BLaER1 (cell line): Measurements from ENCODE around the gene PUS7.

ENCODE experiments used
- H3K27ac ChIP-seq: shearing (Covaris generic); formaldehyde crosslinking; 2 replicates; pipeline ENCODE4 v1.8.1; 2022
- H3K27me3 ChIP-seq: shearing (Covaris generic); formaldehyde crosslinking; 2 replicates; pipeline ENCODE4 v1.8.1; 2022
- H3K36me3 ChIP-seq: shearing (Covaris generic); formaldehyde crosslinking; 2 replicates; pipeline ENCODE4 v1.8.1; 2022
- H3K4me1 ChIP-seq: shearing (Covaris generic); formaldehyde crosslinking; 2 replicates; pipeline ENCODE4 v1.8.1; 2022
- H3K4me2 ChIP-seq: shearing (Covaris generic); formaldehyde crosslinking; 2 replicates; pipeline ENCODE4 v1.8.1; 2022
- H3K4me3 ChIP-seq: shearing (Covaris generic); formaldehyde crosslinking; 2 replicates; pipeline ENCODE4 v1.8.1; 2022
- H3K9ac ChIP-seq: shearing (Covaris generic); formaldehyde crosslinking; 2 replicates; pipeline ENCODE4 v1.8.1; 2022
- H3K9me3 ChIP-seq: shearing (Covaris generic); formaldehyde crosslinking; 2 replicates; pipeline ENCODE4 v1.8.1; 2022
- H4K20me1 ChIP-seq: shearing (Covaris generic); formaldehyde crosslinking; 2 replicates; pipeline ENCODE4 v1.8.1; 2022
- Cebpa-rat ChIP-seq: shearing (Covaris generic); IDR thresholded peaks from 2 replicates; pipeline ENCODE4 v1.8.1; 2022

The PUS7 gene

DNA sequence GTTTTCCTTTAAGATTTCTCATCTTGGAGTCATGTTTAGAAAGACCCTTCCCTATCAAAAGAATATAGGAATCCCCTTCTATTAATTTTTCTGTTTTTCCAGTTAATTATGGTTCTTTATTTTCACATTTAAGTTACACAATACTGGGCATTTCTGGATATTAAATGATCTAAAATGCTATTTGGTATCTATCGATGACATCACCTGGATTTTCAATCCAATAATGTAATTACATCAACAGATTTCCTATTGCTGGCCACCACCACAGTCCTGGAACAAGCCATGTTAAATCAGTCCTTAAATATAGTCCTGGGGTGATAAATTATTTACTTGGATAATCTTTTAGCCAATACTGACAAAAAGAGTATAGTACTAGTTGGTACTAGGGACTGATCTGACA lies 48.0 kb downstream of the PUS7 start:
- H3K27me3 ChIP-seq, result no peaks in the 10 kb centered on the region
- H3K9ac ChIP-seq, result no peak overlapping the region
- peaks cover 48% of the 10 kb centered on the region for H3K36me3 ChIP-seq
- no peaks in the 10 kb centered on the region for H4K20me1 ChIP-seq
- no peak overlapping the region for H3K4me2 ChIP-seq
- no peaks in the 10 kb centered on the region for H3K4me1 ChIP-seq
- no peak overlapping the region for H3K4me3 ChIP-seq
- no peak overlapping the region for H3K27ac ChIP-seq
- TF ChIP-seq Cebpa-rat, result no peak
- no peaks in the 10 kb centered on the region for H3K9me3 ChIP-seq

DNA sequence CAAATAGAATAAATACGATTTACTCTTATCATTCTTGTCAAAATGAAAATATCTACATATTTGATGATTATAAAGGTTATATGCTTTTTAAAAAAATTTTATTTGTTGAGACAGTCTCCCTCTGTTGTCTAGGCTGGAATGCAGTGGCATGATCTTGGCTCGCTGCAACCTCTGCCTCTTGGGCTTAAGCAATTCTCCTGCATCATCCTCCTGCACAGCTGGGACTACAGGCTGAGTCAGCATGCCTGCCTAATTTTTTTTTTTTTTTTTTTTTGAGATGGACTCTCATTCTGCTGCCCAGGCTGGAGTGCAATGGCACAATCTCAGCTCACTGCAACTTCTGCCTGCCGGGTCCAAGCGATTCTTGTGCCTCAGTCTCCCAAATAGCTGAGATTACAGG lies 48.9 kb downstream of the PUS7 start:
- Histone ChIP-seq H3K4me3 (no peak overlapping the region), H3K9ac (no peak overlapping the region), H3K9me3 (no peaks in the 10 kb centered on the region), H4K20me1 (no peaks in the 10 kb centered on the region), H3K27ac (no peak overlapping the region), H3K27me3 (no peaks in the 10 kb centered on the region), H3K4me2 (no peak overlapping the region), H3K4me1 (no peaks in the 10 kb centered on the region), H3K36me3 (peaks cover 48% of the 10 kb centered on the region)
- TF ChIP-seq Cebpa-rat, result no peak

- Histone ChIP-seq H3K4me3 (no peak overlapping the region), H3K9ac (no peak overlapping the region), H3K27ac (no peak overlapping the region), H3K27me3 (no peaks in the 10 kb centered on the region), H3K9me3 (no peaks in the 10 kb centered on the region), H4K20me1 (no peaks in the 10 kb centered on the region), H3K4me2 (no peak overlapping the region), H3K4me1 (no peaks in the 10 kb centered on the region), H3K36me3 (peaks cover 46% of the 10 kb centered on the region)
- TF ChIP-seq Cebpa-rat, result no peak
Observed at GRCh38 chr7:105470846-105471245, 51.2 kb downstream of the PUS7 start.

DNA sequence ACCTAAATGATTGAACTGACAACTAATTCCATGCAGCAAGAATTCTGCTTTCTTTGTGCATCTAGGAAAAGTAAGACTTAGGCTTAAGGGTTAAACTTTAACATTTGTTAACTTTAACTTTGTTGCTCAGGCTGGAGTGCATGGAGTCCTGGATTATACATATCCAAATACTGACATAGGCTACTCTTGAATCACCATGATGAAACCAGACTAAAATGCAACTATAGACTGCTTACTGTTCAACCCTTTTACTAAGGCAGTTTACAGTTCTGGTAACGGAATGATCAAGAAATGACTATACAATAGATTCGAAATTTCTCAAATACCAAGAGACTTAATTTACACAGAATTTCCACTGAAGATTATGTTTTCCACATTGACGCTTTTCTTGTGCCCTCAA lies 52.0 kb downstream of the PUS7 start:
- peaks cover 53% of the 10 kb centered on the region for H3K36me3 ChIP-seq
- no peaks in the 10 kb centered on the region for H4K20me1 ChIP-seq
- no peak for TF ChIP-seq Cebpa-rat

DNA sequence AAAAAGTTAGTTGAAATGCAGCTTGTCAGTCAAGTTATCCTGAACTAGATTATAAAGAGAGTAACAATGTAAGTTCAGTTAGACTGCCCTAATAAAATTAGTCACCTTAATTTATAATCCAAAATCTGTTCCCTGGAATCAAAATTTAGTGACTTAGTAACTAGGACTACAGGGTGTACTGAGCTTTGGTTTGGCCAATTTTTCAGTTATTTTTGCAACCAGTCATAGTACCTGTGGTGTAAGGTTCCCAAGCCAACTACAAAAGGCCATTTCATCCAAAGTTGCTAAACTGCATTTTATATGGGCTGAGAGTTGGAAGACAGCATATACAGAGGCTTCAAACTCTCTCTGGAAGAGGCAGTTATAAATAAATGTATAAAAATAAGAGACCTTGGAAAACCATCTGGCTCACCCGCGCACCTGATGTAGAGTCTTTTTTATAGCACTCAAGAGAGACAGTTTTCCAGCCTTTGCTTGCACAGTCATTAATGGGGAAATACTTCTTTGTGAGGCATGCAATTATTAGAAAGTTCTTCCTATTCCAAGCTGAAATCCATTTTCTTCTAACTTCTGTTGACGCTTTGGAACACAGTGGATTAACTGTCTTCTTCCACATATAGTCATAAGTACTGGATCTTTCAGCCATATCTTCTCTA lies 59.2 kb downstream of the PUS7 start:
- H4K20me1 ChIP-seq, result no peaks in the 10 kb centered on the region
- TF ChIP-seq Cebpa-rat, result no peak
- H3K4me2 ChIP-seq, result no peak overlapping the region
- no peaks in the 10 kb centered on the region for H3K27me3 ChIP-seq
- H3K4me3 ChIP-seq, result no peak overlapping the region
- H3K27ac ChIP-seq, result no peak overlapping the region
- no peak overlapping the region for H3K9ac ChIP-seq
- peaks cover 81% of the 10 kb centered on the region for H3K36me3 ChIP-seq
- no peaks in the 10 kb centered on the region for H3K9me3 ChIP-seq
- no peaks in the 10 kb centered on the region for H3K4me1 ChIP-seq

More for the DNA sequence above, 52.0 kb downstream of the PUS7 start:
- Histone ChIP-seq H3K4me2 (no peak overlapping the region), H3K27ac (no peak overlapping the region), H3K4me1 (no peaks in the 10 kb centered on the region), H3K4me3 (no peak overlapping the region), H3K9me3 (no peaks in the 10 kb centered on the region), H3K9ac (no peak overlapping the region), H3K27me3 (no peaks in the 10 kb centered on the region)

- no peak overlapping the region for H3K27ac ChIP-seq
- H3K9ac ChIP-seq, result no peak overlapping the region
- H3K4me2 ChIP-seq, result no peak overlapping the region
- no peak overlapping the region for H3K4me3 ChIP-seq
- TF ChIP-seq Cebpa-rat, result no peak
- no peaks in the 10 kb centered on the region for H3K4me1 ChIP-seq
- no peaks in the 10 kb centered on the region for H3K27me3 ChIP-seq
- no peaks in the 10 kb centered on the region for H4K20me1 ChIP-seq
- peaks cover 89% of the 10 kb centered on the region for H3K36me3 ChIP-seq
- no peaks in the 10 kb centered on the region for H3K9me3 ChIP-seq
Observed at GRCh38 chr7:105461518-105461917, 60.6 kb downstream of the PUS7 start.

DNA sequence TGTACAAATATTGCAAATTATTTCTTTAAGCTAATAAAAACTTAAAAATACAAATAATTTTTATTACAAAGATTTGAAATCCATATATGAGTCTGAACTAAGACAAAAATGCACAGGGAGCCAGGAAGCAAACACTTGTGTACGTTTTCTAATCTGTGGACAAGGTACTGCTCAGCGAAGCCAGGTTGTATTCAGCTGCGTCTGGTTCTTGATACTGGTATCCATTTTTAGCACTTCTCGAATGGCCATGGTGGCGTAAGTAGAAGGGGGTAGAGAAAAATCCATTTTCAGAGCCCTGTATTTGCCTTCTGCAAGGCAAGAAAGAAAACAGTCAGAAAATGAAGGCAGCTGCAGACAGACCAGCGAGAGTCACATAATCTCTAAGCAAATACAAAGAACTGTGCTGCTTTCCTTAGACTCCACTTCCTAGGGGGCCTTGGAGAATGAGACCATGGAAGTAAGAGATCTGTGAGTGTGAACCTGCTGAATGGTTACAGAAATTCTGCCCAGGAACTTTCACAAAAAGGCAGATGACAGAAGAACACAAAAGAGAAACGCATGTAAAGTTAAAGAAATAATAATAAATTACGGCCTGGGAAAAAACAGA lies 64.3 kb downstream of the PUS7 start:
- Histone ChIP-seq H3K4me2 (no peak overlapping the region), H4K20me1 (no peaks in the 10 kb centered on the region), H3K4me1 (0 out of 2 replicates have a peak, but pooled peaks cover 2% of the 10 kb centered on the region), H3K27me3 (no peaks in the 10 kb centered on the region), H3K9me3 (no peaks in the 10 kb centered on the region), H3K9ac (no peak overlapping the region), H3K36me3 (peaks cover 66% of the 10 kb centered on the region), H3K4me3 (no peak overlapping the region), H3K27ac (no peak overlapping the region)
- TF ChIP-seq Cebpa-rat, result no peak

GRCh38 chr7:105454921-105455320 lies 67.2 kb downstream of the PUS7 start:
- no peak for TF ChIP-seq Cebpa-rat
- H3K9ac ChIP-seq, result no peak overlapping the region
- H3K4me3 ChIP-seq, result no peak overlapping the region
- H3K27ac ChIP-seq, result no peak overlapping the region
- H3K9me3 ChIP-seq, result no peaks in the 10 kb centered on the region
- peaks cover 14% of the 10 kb centered on the region for H3K4me1 ChIP-seq
- H3K4me2 ChIP-seq, result no peak overlapping the region
- H3K27me3 ChIP-seq, result no peaks in the 10 kb centered on the region
- no peaks in the 10 kb centered on the region for H4K20me1 ChIP-seq
- peaks cover 40% of the 10 kb centered on the region for H3K36me3 ChIP-seq

GRCh38 chr7:105454095-105454747 lies 67.8 kb downstream of the PUS7 start:
- Histone ChIP-seq H3K9ac (no peak overlapping the region), H3K9me3 (no peaks in the 10 kb centered on the region), H4K20me1 (no peaks in the 10 kb centered on the region), H3K27ac (no peak overlapping the region), H3K4me2 (no peak overlapping the region), H3K4me3 (no peak overlapping the region), H3K4me1 (peaks cover 14% of the 10 kb centered on the region), H3K27me3 (no peaks in the 10 kb centered on the region), H3K36me3 (peaks cover 33% of the 10 kb centered on the region)
- TF ChIP-seq Cebpa-rat, result no peak

DNA sequence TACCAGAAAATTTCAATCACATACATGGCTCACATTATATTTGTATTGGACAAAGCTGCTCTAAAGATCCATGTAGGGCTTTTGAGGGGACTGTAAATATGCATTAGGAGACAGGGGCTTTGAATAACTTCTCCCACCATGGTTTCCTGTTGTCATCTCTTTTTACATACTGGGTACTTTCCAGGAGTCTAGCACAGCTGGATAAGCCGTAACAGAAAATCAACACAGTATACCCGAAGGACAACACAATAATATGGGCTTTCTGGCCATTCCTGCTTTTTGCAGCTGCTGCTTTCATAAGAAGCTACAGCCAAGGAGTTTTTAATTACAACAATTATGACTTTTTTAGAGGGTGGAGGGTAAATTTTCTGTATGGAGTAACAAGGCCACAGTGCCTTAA lies 70.0 kb downstream of the PUS7 start:
- H3K4me2 ChIP-seq, result peak overlapping the region; percentile 37
- peaks cover 11% of the 10 kb centered on the region for H3K36me3 ChIP-seq
- no peak for TF ChIP-seq Cebpa-rat
- H3K4me1 ChIP-seq, result peaks cover 20% of the 10 kb centered on the region
- no peaks in the 10 kb centered on the region for H3K27me3 ChIP-seq
- H4K20me1 ChIP-seq, result no peaks in the 10 kb centered on the region
- no peak overlapping the region for H3K9ac ChIP-seq
- H3K27ac ChIP-seq, result no peak overlapping the region
- H3K4me3 ChIP-seq, result no peak overlapping the region
- H3K9me3 ChIP-seq, result no peaks in the 10 kb centered on the region
